Activated T-helper 1 cell treated with Interleukin-2 at 50 U/mL for 16 hours (primary cell): ENCODE results near the gene GNB1.

ENCODE experiments used
- DNase-seq: peaks from one replicate; pipeline ENCODE4 v3.0.0-alpha.2; 2020; ENCODE audit warnings: low read depth

Gene GNB1

GRCh38 chr1:1922956-1923833, 32.3 kb upstream of the GNB1 start:
- no peak for DNase-seq

GRCh38 chr1:1922702-1922955, 31.7 kb upstream of the GNB1 start:
- DNase-seq = no peak

- no peak for DNase-seq
These were observed 31.2 kb upstream of the GNB1 start for GRCh38 chr1:1921901-1922701.

- DNase-seq = no peak
These were observed 30.6 kb upstream of the GNB1 start for GRCh38 chr1:1921459-1921862.

- no peak for DNase-seq
These were observed 29.9 kb upstream of the GNB1 start for GRCh38 chr1:1920608-1921458.

- DNase-seq = no peak
These were observed 29.2 kb upstream of the GNB1 start for GRCh38 chr1:1920057-1920607.

GRCh38 chr1:1919304-1920056, 28.6 kb upstream of the GNB1 start:
- peak; percentile 100 for DNase-seq

GRCh38 chr1:1918901-1919303, 28.0 kb upstream of the GNB1 start, which contains the start of gene TMEM52:
Gene TMEM52, minus strand, starts transcription at chr1:1919279. Its CDS starts 14 bp downstream, at chr1:1919265.
- DNase-seq = no peak

- DNase-seq = no peak
These were observed 27.4 kb upstream of the GNB1 start for GRCh38 chr1:1917995-1918900.

GRCh38 chr1:1917304-1917976, 26.6 kb upstream of the GNB1 start:
- DNase-seq = no peak

GRCh38 chr1:1916851-1917251, 26.0 kb upstream of the GNB1 start:
- DNase-seq = no peak

- DNase-seq = no peak
These were observed 25.3 kb upstream of the GNB1 start for GRCh38 chr1:1915911-1916840.

GRCh38 chr1:1914971-1915692, 24.2 kb upstream of the GNB1 start, which contains the start of gene CALML6:
Gene CALML6, plus strand, starts transcription at chr1:1915260. Its CDS starts 21 bp downstream, at chr1:1915281.
- DNase-seq = no peak

- DNase-seq = no peak
These were observed 23.4 kb upstream of the GNB1 start for GRCh38 chr1:1914101-1914970.

GRCh38 chr1:1911350-1912041, 20.6 kb upstream of the GNB1 start:
- no peak for DNase-seq

GRCh38 chr1:1910651-1911331, 19.9 kb upstream of the GNB1 start:
- no peak for DNase-seq
